KOPT-K1 (cell line): ENCODE measurements around the gene GSG1L.

Experiments
- H3K27ac ChIP-seq: fragments of 200-600 bp; sonication (generic); 2 replicates; pipeline ENCODE4 v1.5.1; 2016; ENCODE audit warnings: antibody characterized with exemption, mild to moderate bottlenecking, low read depth, low read length; ENCODE audit not compliant: poor library complexity, severe bottlenecking
- H3K36me3 ChIP-seq: fragments of 200-600 bp; sonication (generic); 2 replicates; pipeline ENCODE4 v1.5.1; 2017; ENCODE audit warnings: antibody characterized with exemption, mild to moderate bottlenecking, low read length, moderate library complexity; ENCODE audit not compliant: insufficient read depth
- H3K9me3 ChIP-seq: fragments of 200-600 bp; sonication (generic); 2 replicates; pipeline ENCODE4 v1.5.1; 2017; ENCODE audit warnings: antibody characterized with exemption, low read length, mild to moderate bottlenecking; ENCODE audit not compliant: insufficient read depth, poor library complexity, severe bottlenecking

Gene GSG1L

DNA sequence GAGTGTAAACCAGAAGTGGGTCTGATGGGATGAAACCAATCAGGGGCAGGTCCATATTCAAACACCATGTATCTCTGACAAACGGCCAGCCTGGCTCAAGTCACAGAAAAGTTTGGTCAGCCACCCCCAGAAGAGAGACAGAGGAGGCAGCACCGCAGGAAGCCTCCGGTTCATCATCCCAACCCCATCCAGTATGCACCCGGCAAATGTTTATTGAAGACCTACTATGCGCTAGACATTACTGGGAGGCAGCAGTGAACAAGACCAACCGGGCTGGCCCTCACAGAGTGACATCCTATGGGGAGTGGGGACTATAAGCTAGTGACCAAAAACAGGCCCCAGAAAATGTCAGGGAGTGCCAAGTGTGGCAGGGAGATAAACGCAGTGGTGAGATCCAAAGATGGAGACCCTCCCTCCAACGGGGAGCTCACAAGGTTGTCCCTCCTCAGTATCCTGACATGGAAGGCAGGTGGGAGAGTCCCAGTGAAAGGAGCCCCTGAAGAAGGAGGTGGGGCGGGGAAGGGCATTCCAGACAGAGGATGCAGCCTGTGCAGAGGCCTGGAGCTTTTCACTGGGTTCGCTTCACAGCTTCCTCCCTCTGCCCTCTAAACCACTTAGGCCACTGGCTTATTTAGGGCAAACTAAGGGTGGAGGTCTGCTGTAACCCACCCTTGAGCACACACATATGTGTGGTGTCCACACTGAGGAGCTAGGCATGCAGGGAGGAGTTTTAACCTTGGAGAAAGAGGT is 2.0 kb downstream of the GSG1L start:
- Histone ChIP-seq H3K36me3 (no peaks in the 10 kb centered on the region), H3K9me3 (no peaks in the 10 kb centered on the region), H3K27ac (no peak overlapping the region)

DNA sequence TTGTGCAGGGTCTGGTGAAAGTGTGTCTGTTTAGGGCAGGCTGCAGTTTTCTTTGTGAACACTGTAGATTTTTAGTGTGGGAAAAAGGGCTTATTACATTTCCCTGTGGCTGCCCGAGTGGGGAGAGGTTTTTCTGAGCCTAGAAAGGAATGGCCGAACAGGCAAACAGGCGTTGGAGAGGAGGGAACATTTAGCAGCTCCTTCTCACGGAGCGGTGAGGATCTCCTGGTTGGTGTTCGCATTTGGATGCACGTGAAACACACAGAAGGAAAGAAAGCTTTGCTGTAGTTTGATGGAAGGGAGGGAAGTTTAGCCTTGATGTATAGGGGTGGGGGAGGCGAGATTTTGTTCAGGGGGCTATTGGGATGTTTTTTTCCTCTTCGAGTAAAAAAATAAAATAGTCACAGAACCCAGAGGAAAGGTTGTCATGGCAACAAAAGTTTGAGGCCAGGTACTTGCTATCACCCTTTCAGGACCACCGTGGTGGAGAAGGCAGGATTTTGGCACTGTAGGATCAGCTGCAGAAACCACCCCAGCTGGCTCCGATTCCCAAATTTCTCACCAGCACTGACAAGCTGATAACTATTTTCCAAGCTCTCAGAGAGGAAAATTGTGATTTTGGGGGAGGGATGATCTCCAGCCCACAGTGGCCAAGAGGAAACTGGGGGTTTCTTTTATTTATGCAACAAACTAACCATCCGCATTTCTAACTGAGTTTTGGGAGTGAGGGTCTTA is 3.5 kb downstream of the GSG1L start:
- Histone ChIP-seq H3K27ac (no peak overlapping the region), H3K36me3 (no peaks in the 10 kb centered on the region), H3K9me3 (no peaks in the 10 kb centered on the region)

DNA sequence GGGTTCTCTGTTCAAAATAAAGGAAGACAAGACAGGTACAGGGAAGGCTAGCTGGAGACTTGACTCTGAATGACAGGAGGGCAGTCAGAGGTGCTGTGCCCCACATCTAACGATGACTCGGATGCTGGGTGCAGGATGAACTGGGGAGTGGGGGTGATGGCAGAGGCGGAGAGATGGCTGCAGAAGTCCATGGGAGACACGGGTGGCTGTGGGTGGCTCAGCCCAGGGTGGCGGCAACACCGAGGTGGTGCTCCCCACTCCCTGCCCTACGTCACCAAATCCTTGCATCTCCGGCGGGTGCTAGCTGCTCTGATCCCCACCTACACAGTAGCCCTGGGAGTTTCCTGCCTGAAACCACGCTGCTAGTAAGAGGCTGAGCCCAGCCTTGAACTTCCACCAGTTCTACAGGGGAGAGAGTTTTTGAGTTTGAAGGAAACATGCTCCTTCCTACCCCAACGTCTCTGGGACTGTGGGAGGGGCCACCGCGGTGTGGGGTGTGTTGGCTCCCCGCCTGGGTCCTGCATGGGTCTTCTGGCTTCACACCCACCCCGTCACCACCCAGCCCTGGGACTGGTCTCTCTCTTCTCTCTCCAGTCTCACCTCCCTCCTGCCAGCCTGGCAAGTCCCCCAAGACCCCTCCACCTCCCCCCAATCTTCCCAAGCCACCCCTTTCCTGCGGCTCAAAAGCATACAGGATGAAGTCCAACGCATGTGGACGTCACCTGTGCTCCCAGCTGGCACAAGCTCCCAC is 4.5 kb downstream of the GSG1L start:
- H3K27ac ChIP-seq: no peak overlapping the region
- no peaks in the 10 kb centered on the region for H3K36me3 ChIP-seq
- no peaks in the 10 kb centered on the region for H3K9me3 ChIP-seq

DNA sequence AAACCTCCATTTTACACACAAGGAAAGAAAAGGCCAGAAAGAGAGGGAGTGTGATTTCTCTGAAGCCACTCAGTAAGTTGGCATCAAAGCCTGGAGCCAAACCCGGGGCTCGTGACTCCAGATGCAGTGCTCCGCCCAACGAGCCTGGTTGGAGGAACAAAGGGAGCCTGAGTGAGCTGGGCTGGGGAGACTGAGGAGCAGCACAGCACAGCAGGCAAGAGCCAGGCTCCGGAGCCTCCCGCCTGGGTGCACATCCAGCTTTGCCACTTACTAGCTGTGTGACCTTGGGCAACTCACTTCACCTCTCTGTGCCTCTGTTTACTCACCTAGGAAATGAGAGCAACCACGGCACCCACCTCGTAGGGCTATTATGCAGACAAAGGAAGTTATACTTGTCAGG is 5.6 kb downstream of the GSG1L start:
- Histone ChIP-seq H3K9me3 (no peaks in the 10 kb centered on the region), H3K27ac (no peak overlapping the region), H3K36me3 (no peaks in the 10 kb centered on the region)

DNA sequence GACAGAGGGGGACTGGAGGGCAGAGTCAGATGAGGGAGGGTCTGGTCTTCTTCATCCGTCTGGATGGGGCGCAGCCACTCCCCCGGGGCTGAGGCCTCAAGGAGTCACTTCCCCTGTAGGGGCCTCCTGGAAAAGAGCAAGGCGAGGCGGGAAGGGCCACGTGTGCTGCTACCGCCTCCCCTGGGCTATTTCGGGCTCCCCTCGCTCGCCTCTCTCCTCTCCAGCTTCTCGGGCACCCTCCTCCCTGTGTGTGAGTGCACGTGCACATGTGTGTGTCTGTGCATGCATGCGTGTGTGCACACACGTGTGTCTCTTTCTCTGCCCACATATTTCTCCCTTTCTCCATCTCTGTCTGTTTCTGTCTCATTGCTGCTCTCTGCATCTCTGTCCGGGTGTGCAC is 10.1 kb downstream of the GSG1L start:
- peaks cover 5% of the 10 kb centered on the region for H3K9me3 ChIP-seq
- H3K27ac ChIP-seq: no peak overlapping the region
- H3K36me3 ChIP-seq: no peaks in the 10 kb centered on the region

DNA sequence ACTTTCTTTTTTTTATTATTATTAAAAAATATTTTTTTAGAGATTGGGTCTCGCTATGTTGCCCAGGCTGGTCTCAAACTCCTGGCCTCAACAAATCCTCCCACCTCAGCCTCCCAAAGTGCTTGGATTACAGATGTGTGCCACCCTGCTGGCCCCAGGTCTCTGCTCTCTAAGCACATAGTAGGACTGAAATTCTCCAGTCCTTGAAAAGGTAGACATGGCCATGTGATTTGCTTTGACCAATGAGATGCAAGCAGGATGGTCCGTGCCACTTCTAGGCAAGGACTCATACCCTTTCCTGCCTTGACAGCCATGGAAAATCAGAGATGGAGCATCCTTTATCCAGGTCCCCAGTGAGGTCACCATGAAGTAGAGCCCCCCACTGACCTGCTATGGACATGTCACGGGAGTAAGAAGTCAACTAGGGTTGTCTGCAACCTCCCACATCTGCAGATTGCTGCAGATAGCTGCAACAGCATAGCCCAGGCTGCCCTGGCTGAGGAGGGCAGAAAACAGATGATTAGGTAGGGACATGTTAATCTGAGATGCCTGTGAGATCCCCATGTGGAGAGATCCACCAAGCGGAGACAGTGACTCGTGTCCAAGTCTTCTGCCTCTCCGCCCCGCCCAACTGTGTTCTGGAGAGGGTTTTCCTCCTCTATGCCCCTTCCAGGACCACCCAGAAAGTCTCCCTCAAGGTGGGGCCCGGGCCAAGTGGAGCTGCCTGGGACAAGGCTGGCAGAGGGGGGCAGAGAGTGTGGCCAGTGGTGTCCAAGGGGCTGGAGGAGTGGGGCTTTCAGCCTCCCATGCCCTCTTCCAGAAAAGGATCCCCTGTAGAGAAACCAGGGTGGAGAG is 11.0 kb downstream of the GSG1L start:
- H3K9me3 ChIP-seq: peaks cover 8% of the 10 kb centered on the region
- no peaks in the 10 kb centered on the region for H3K36me3 ChIP-seq
- H3K27ac ChIP-seq: no peak overlapping the region

DNA sequence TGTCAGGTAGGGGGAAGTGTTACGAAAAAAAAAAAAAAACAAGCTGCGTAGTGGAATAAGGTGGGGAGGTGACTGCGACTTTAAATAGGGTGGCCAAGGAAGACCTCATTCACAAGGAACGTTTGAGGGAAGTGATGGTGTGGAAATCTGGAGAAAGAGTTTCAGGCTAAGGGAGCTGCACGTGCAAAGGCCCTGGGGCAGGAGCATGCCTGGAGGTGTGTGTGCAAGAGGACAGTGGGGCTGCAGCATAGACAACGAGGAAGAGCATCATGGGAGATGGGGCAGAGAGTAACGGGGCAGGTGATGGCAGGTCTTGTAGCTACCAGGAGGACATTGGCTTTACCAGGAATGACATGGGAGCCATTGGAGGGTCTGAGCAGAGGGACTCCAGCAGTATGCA is 12.0 kb downstream of the GSG1L start:
- Histone ChIP-seq H3K36me3 (no peaks in the 10 kb centered on the region), H3K9me3 (peaks cover 13% of the 10 kb centered on the region), H3K27ac (no peak overlapping the region)

DNA sequence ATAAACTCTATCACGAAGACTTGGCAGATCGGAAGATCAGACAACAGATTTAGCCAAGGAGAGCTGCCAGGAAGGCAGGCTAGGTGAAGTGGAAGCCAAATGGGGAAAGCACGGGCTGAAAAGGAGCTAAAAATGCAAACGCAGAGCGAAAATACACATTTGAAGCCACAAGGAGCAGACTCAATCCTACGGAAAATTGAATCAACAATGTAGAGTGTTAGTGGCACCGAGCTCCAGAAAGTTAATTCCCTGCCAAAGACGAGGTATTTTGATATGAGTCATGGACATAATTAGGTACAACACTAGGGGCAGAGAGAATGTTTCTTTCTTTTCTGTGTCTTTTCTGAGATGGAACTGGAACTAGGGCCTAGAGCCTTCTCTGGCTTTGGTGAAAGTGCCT is 20.7 kb downstream of the GSG1L start:
- Histone ChIP-seq H3K9me3 (peaks cover 5% of the 10 kb centered on the region), H3K36me3 (no peaks in the 10 kb centered on the region)

DNA sequence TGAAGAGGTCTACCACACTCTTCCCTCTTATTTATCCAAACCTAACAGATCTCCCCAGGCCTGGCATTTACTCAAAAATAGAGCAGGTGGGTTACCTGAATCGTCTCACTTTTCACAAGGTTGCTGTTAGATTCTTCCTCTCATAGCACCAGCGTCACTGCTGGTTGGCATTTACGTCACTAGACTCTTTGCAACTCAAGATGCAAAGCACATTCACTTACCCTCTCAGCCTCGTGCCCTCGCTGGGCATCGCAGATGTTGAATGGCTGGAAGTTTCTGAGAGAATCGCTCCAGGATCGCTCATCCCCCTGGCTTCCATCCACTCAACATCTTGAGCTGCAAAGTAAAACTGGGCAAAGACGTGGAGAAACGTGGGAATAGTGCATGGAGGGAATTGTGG is 21.9 kb downstream of the GSG1L start:
- Histone ChIP-seq H3K9me3 (peaks cover 1% of the 10 kb centered on the region), H3K27ac (no peak overlapping the region), H3K36me3 (no peaks in the 10 kb centered on the region)

More for the DNA sequence above, 20.7 kb downstream of the GSG1L start:
- H3K27ac ChIP-seq: no peak overlapping the region

DNA sequence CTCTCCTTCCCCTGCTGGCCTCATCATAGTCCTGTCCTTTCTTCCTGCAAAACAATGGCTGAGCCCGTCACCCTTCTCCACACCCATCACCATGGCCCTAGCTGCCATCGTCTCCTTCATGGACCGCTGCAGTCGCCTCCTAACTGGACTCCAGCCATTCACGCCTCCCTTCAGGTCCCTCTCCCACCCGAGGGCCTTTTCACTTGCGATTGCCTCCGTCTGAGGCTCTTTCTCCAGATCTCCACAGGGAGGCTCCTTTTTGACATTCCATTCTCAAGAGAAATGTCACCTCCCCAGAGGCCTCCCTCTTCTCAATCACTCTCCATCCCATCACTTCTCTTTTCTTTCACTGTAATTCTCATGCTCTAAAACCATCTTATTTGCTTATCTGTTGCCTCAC is 23.5 kb downstream of the GSG1L start:
- H3K36me3 ChIP-seq: no peaks in the 10 kb centered on the region
- no peak overlapping the region for H3K27ac ChIP-seq
- no peaks in the 10 kb centered on the region for H3K9me3 ChIP-seq

DNA sequence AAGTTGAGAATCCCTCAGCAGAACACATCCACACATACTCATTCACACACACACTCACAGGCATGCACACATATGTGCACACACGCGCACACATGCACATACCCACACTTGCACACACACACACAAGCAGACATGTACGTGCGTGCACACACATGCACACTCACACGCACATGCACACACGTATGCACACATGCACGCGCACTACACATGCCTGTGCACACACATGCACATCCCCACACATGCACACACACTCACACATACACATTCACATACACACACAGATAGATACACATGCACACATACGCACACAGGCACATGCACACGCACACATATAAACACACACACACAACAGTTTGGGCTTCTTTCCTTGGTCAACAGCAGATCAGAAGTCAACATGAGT is 24.0 kb downstream of the GSG1L start:
- H3K27ac ChIP-seq: no peak overlapping the region
- no peaks in the 10 kb centered on the region for H3K36me3 ChIP-seq
- no peaks in the 10 kb centered on the region for H3K9me3 ChIP-seq

DNA sequence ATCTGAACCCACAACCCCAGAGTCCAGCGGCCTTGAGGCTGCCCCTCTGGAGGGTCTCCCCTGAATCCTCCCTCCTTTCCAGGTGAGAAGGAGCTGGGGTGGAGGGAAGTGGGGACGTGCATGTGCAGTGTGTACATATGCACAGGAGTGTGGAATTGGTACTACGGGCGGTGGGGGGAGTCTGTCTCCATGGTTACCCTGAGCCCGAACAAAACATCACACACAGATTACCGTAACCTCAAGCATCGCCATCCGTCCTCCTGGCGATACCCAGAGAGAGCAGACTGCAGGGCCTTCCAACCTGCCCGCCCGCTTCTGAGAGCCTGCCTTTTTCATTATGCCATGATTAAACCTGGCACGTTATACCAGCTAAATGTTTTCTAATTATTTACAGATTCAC is 25.1 kb downstream of the GSG1L start:
- no peaks in the 10 kb centered on the region for H3K9me3 ChIP-seq
- no peak overlapping the region for H3K27ac ChIP-seq
- no peaks in the 10 kb centered on the region for H3K36me3 ChIP-seq

DNA sequence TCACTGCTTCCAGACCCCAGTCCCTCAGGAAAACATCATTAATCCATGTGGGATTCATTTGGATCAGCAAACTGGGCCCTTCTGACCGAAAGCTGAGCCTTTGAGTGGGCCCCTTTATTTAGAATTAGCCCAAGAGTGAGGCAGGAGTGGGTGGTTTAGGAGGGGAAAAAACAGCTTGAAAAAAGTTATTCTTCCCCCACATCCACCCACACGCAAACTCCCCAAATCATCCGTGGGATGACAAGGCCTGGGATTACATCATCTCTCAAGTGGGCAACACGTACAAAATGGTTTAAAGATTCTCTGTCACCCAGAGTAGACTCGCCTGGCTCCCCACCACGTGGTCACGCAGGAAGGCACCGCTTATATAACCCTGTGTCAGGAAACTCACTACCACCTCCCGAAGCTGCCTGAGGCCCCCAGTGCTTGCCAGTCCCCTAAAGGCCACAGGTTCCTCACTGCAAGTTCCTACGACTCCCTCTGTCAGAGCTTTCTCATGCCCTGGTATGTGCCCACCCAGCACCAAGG is 27.6 kb downstream of the GSG1L start:
- H3K9me3 ChIP-seq: no peaks in the 10 kb centered on the region
- no peak overlapping the region for H3K27ac ChIP-seq
- no peaks in the 10 kb centered on the region for H3K36me3 ChIP-seq

DNA sequence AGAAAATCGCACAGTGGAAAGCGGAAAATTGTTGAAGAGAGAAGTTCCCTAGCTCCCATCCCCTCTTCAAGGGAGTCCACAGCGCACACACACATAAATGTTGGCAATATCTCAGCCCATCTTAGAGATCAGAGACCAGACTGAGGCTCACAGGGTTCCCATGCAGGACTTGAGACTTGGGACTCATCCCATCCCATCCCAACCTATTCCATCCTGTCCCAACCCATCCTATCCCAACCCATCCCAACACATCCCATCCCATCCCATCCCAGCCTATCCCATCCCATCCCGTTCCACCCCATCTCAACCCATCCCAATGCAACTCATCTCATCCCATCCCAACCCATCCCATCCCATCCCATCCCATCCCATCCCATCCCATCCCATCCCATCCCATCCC is 29.6 kb downstream of the GSG1L start:
- no peak overlapping the region for H3K27ac ChIP-seq
- no peaks in the 10 kb centered on the region for H3K9me3 ChIP-seq

More for the DNA sequence above, 29.6 kb downstream of the GSG1L start:
- H3K36me3 ChIP-seq: no peaks in the 10 kb centered on the region
